Measurements from ENCODE around the gene MORN4. TPM values are rescaled to one million over a fixed set of nuclear protein-coding genes. Genes with fewer than 3 reads are reported as not detected.

MORN4 gene
- total and polyA plus RNA-seq, 2 of the 13 experiments (the other 11 are each of a cell fraction or from before 2014, with no cell fraction given) = 3.4 to 9.1 TPM

DNA sequence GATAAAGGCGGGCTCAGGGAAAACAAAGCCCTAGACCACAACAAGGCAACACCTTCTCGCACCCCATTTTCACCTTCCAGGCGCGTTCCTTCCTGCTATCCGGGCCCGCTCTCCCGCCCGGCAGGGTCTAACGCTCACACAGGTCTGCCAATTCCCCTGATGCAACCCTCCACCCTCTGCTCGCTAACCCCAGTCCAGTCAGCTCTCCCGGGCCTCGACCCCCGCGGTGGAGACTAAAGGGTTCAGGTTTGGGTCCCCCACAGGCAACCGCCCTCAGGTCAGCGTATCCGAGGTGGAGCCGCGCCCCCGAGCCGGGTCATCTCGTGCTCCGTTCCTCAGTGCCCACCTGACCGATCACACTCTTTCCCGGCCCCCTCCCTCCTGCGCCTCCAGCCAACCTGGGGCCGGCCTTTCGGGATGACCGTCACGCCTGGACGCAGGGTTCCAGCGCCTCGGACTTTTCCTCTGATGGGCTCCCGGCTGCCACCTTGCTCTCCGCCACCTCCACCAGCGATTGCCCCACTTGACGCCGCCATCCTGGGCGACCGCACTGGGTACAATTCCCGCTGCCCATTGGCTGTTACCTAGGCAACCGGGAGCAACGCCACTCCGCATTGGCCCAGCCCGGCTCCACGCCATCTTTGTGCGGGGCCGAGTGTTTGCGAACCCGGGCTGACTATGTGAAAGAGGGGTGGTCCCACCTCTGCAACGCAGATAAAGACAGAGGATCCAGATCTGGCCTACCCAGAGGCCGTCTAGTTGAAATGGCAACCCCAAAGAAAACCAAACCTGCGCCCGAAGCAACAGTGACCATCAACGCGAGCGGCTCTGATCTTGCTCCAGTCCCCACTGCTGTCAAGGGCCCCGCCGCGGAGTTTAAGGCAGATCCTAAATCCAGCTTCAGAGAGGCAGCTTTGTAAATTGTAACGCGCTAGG is at the start of gene MORN4 (continued):
- TF ChIP-seq BCLAF1 (IDR thresholded peaks at IDR 0.05) (no peak), ZBTB7B (CRISPR knock-in tag; IDR thresholded peaks at IDR 0.05) (peak; percentile 76), RBM39 (IDR thresholded peaks at IDR 0.05; ENCODE audit: low read depth, low read length, poor library complexity, severe bottlenecking) (peak; percentile 70), REPIN1 (CRISPR knock-in tag; IDR thresholded peaks at IDR 0.05; ENCODE audit: borderline replicate concordance, low read depth) (0 out of 2 replicates have a peak, but pooled peaks have one; percentile 14), ZNF672 (CRISPR knock-in tag; IDR thresholded peaks at IDR 0.05) (no peak), NR2C2 (CRISPR knock-in tag; IDR thresholded peaks at IDR 0.05; ENCODE audit: borderline replicate concordance) (peak; percentile 88), POGK (CRISPR knock-in tag; conservative IDR thresholded peaks at IDR 0.05) (peak; percentile 78), ELK4 (CRISPR knock-in tag; IDR thresholded peaks at IDR 0.05; ENCODE audit: borderline replicate concordance) (no peak), MEF2D (CRISPR knock-in tag; IDR thresholded peaks at IDR 0.05) (no peak), ZNF883 (CRISPR knock-in tag; IDR thresholded peaks at IDR 0.05; ENCODE audit: not compliant biosample characterization) (peak; percentile 48), ZNF549 (CRISPR knock-in tag; IDR thresholded peaks at IDR 0.05) (no peak), CTCF (CRISPR knock-in tag; IDR thresholded peaks at IDR 0.05) (no peak), RAD21 (CRISPR knock-in tag; IDR thresholded peaks at IDR 0.05) (no peak), ZBTB20 (CRISPR knock-in tag; IDR thresholded peaks at IDR 0.05; ENCODE audit: borderline replicate concordance, low read depth) (peak; percentile 56; the same call in 1 of the 2 replicates), PBX2 (CRISPR knock-in tag; IDR thresholded peaks at IDR 0.05) (no peak), ARNTL (CRISPR knock-in tag; IDR thresholded peaks at IDR 0.05) (no peak), KLF16 (CRISPR knock-in tag; IDR thresholded peaks at IDR 0.05) (peak in 1 of 2 experiments; percentile 56; a peak in 2 of 4 replicates)
- TF ChIP-seq, protein P1, sequence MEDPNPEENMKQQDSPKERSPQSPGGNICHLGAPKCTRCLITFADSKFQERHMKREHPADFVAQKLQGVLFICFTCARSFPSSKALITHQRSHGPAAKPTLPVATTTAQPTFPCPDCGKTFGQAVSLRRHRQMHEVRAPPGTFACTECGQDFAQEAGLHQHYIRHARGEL (CRISPR knock-in tag; IDR thresholded peaks at IDR 0.05) = no peak

Measured in HepG2 (cell line).